AG08396 (cell line): Measurements from ENCODE around the gene QPCT.
"Not testable (repeated sequence)": the region's sequence is repeated elsewhere in the genome, so short reads cannot be mapped to it uniquely, and the experiment has no call there.

ENCODE experiments used
- DNase-seq: peaks from one replicate; pipeline ENCODE4 v3.0.0; 2012; ENCODE audit warnings: low spot score, mixed read lengths

QPCT gene

GRCh38 chr2:37391711-37392110 is 47.3 kb downstream of the QPCT start:
- DNase-seq: no peak

- no peak for DNase-seq
Measured at GRCh38 chr2:37392428-37392827, 48.0 kb downstream of the QPCT start.

GRCh38 chr2:37394263-37394662 is 49.8 kb downstream of the QPCT start:
- no peak for DNase-seq

- no peak for DNase-seq
Measured at GRCh38 chr2:37394796-37395555, 50.5 kb downstream of the QPCT start.

- DNase-seq: no peak
Measured at GRCh38 chr2:37396890-37397565, 52.6 kb downstream of the QPCT start.

GRCh38 chr2:37398990-37399389 is 54.6 kb downstream of the QPCT start:
- DNase-seq: no peak

- no peak for DNase-seq
Measured at GRCh38 chr2:37400041-37400440, 55.6 kb downstream of the QPCT start.

- DNase-seq: no peak
Measured at GRCh38 chr2:37402636-37403035, 58.2 kb downstream of the QPCT start.

- DNase-seq: no peak
Measured at GRCh38 chr2:37405781-37406180, 61.4 kb downstream of the QPCT start.

- DNase-seq: no peak
Measured at GRCh38 chr2:37412231-37412630, 67.8 kb downstream of the QPCT start.

- DNase-seq: not testable (repeated sequence)
Measured at GRCh38 chr2:37413911-37414469, 69.6 kb downstream of the QPCT start.

- peak; percentile 59 for DNase-seq
Measured at GRCh38 chr2:37414470-37414949, 70.1 kb downstream of the QPCT start.

- peak; percentile 23 for DNase-seq
Measured at GRCh38 chr2:37415128-37415820, 70.8 kb downstream of the QPCT start.

GRCh38 chr2:37417321-37417720 is 72.9 kb downstream of the QPCT start:
- no peak for DNase-seq

- DNase-seq: no peak
Measured at GRCh38 chr2:37418956-37419355, 74.5 kb downstream of the QPCT start.

- DNase-seq: no peak
Measured at GRCh38 chr2:37421686-37422085, 77.3 kb downstream of the QPCT start.

GRCh38 chr2:37422816-37423215 is 78.4 kb downstream of the QPCT start:
- no peak for DNase-seq
